Prostate gland (tissue), 2 donors: Measurements from ENCODE around the gene MOK. TPM values are rescaled to one million over a fixed set of nuclear protein-coding genes. Genes with fewer than 3 reads are reported as not detected.

Experiments used
- DNase-seq: peaks from one replicate; pipeline ENCODE4 v3.0.0-alpha.2; 2019; ENCODE audit warnings: low spot score
- H3K27ac ChIP-seq, 2 donors: fragments of 200-600 bp; sonication (generic); 2 replicates each; pipeline ENCODE4 v1.5.1; 2017 to 2019
- H3K27me3 ChIP-seq: fragments of 200-600 bp; sonication (generic); replicated peaks from 2 replicates; pipeline ENCODE4 v1.5.1; 2019; ENCODE audit not compliant: insufficient read depth
- H3K36me3 ChIP-seq, 2 donors: fragments of 200-600 bp; sonication (generic); 1 replicate in 1 of 2; 2 replicates in 1 of 2; pipeline versions ENCODE4 v1.5.1 to v1.8.1; 2017 to 2019
- H3K4me1 ChIP-seq: fragments of 200-600 bp; sonication (generic); replicated peaks from 2 replicates; pipeline ENCODE4 v1.5.1; 2019
- H3K4me3 ChIP-seq, 2 donors: fragments of 200-600 bp; sonication (generic); 2 replicates each; pipeline ENCODE4 v1.5.1; 2017 to 2019
- H3K9me3 ChIP-seq: fragments of 200-600 bp; sonication (generic); 2 replicates; pipeline ENCODE4 v1.5.1; 2017
- POLR2A ChIP-seq: fragments of 450-650 bp; IDR thresholded peaks from one replicate; pipeline ENCODE4 v1.6.1; 2016; ENCODE audit warnings: antibody characterized with exemption, mild to moderate bottlenecking
- POLR2AphosphoS5 ChIP-seq: sonication (generic); formaldehyde crosslinking; IDR thresholded peaks from one replicate; pipeline ENCODE4 v1.6.1; 2017; ENCODE audit warnings: antibody characterized with exemption
- WGBS: methylation state at CpG from one replicate; pipeline ENCODE4 v1.1.5; 2018; 5-methylcytosine and 5-hydroxymethylcytosine counted together
- intact Hi-C: fragments of 100-400 bp; cut with DNase I; formaldehyde crosslinking; loops from one replicate; pipeline ENCODE4 v1.14.2; 2022
- total RNA-seq, 2 donors: library from RNA; depleted of rRNA; stranded (reverse); fragments of >200 nt; gene quantifications; one replicate each; pipeline ENCODE4 v1.1.0, GENCODE V29; 2016
- TF ChIP-seq, protein P1 (sequence below), 4 experiments: fragments of 200-600 bp in 2 of 4; fragments of 450-650 bp in 2 of 4; sonication (generic) in 2 of 4; IDR thresholded peaks; 1 replicate in 3 of 4; 2 replicates in 1 of 4; pipeline ENCODE4 v1.5.1; 2016 to 2019; ENCODE audit warnings: antibody characterized with exemption in 4 of 4, mild to moderate bottlenecking in 2 of 4, moderate library complexity in 2 of 4

Gene MOK
- total RNA-seq, 2 donors from 2014 or later: 17.8 to 95.5 TPM

- TF ChIP-seq, protein P1, sequence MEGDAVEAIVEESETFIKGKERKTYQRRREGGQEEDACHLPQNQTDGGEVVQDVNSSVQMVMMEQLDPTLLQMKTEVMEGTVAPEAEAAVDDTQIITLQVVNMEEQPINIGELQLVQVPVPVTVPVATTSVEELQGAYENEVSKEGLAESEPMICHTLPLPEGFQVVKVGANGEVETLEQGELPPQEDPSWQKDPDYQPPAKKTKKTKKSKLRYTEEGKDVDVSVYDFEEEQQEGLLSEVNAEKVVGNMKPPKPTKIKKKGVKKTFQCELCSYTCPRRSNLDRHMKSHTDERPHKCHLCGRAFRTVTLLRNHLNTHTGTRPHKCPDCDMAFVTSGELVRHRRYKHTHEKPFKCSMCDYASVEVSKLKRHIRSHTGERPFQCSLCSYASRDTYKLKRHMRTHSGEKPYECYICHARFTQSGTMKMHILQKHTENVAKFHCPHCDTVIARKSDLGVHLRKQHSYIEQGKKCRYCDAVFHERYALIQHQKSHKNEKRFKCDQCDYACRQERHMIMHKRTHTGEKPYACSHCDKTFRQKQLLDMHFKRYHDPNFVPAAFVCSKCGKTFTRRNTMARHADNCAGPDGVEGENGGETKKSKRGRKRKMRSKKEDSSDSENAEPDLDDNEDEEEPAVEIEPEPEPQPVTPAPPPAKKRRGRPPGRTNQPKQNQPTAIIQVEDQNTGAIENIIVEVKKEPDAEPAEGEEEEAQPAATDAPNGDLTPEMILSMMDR (IDR thresholded peaks at IDR 0.05): no peak
- TF ChIP-seq POLR2A (no peak), POLR2AphosphoS5 (no peak)
- Histone ChIP-seq H3K36me3 (no peaks in the 10 kb centered on the region), H3K27ac (no peak overlapping the region), H3K4me3 (no peak overlapping the region), H3K9me3 (no peaks in the 10 kb centered on the region), H3K27me3 (no peaks in the 10 kb centered on the region), H3K4me1 (no peaks in the 10 kb centered on the region)
- no peak for DNase-seq
- 89% methylated on average over 22 of the region's 22 CpGs for WGBS
- intact Hi-C loops: no loop called here
Measured at GRCh38 chr14:102231476-102232347, 73.3 kb downstream of the MOK start.

- DNase-seq: no peak
- intact Hi-C loops: no loop called here
- no peaks in the 10 kb centered on the region for H3K36me3 ChIP-seq
- no peak overlapping the region for H3K4me3 ChIP-seq
- no peaks in the 10 kb centered on the region for H3K9me3 ChIP-seq
- H3K27me3 ChIP-seq: no peaks in the 10 kb centered on the region
- WGBS: 89% methylated on average over 22 of the region's 22 CpGs
- no peak overlapping the region for H3K27ac ChIP-seq
- TF ChIP-seq POLR2A (no peak), POLR2AphosphoS5 (no peak)
- H3K4me1 ChIP-seq: no peaks in the 10 kb centered on the region
Measured at GRCh38 chr14:102230481-102231210, 74.3 kb downstream of the MOK start.

GRCh38 chr14:102229739-102230092 lies 75.2 kb downstream of the MOK start:
- TF ChIP-seq POLR2AphosphoS5: no peak
- TF ChIP-seq POLR2A: no peak
- TF ChIP-seq, protein P1 (IDR thresholded peaks at IDR 0.05): no peak
- DNase-seq: no peak
- Histone ChIP-seq H3K4me1 (no peaks in the 10 kb centered on the region), H3K9me3 (no peaks in the 10 kb centered on the region), H3K36me3 (no peaks in the 10 kb centered on the region), H3K27me3 (no peaks in the 10 kb centered on the region), H3K27ac (no peak overlapping the region), H3K4me3 (no peak overlapping the region)
- intact Hi-C loops: no loop called here
- 91% methylated on average over 9 of the region's 9 CpGs for WGBS

GRCh38 chr14:102229071-102229738 lies 75.8 kb downstream of the MOK start:
- TF ChIP-seq POLR2A (no peak), POLR2AphosphoS5 (no peak)
- TF ChIP-seq, protein P1 (IDR thresholded peaks at IDR 0.05): no peak
- Histone ChIP-seq H3K36me3 (no peaks in the 10 kb centered on the region), H3K27ac (no peak overlapping the region), H3K9me3 (no peaks in the 10 kb centered on the region), H3K4me1 (no peaks in the 10 kb centered on the region), H3K4me3 (no peak overlapping the region), H3K27me3 (no peaks in the 10 kb centered on the region)
- no peak for DNase-seq
- intact Hi-C loops: no loop called here
- WGBS: 94% methylated on average over 43 of the region's 43 CpGs
